ENCODE results near the gene MAP2K4.

The MAP2K4 gene

GRCh38 chr17:12037970-12038369 is 17.3 kb downstream of the MAP2K4 start:
- DNase-seq (ENCODE audit: low spot score): no peak

- DNase-seq (ENCODE audit: low spot score): no peak
These were observed 19.8 kb downstream of the MAP2K4 start for GRCh38 chr17:12040478-12040877.

- no peak for DNase-seq (ENCODE audit: low spot score)
These were observed 20.6 kb downstream of the MAP2K4 start for GRCh38 chr17:12041312-12041711.

GRCh38 chr17:12043702-12044101 is 23.0 kb downstream of the MAP2K4 start:
- no peak for DNase-seq (ENCODE audit: low spot score)

GRCh38 chr17:12046786-12047185 is 26.1 kb downstream of the MAP2K4 start:
- DNase-seq (ENCODE audit: low spot score): peak; percentile 74

- DNase-seq (ENCODE audit: low spot score): no peak
These were observed 27.2 kb downstream of the MAP2K4 start for GRCh38 chr17:12047681-12048376.

GRCh38 chr17:12048843-12049473 is 28.3 kb downstream of the MAP2K4 start:
- no peak for DNase-seq (ENCODE audit: low spot score)

GRCh38 chr17:12050646-12051225 is 30.1 kb downstream of the MAP2K4 start:
- DNase-seq (ENCODE audit: low spot score): no peak

GRCh38 chr17:12053552-12053951 is 32.9 kb downstream of the MAP2K4 start:
- DNase-seq (ENCODE audit: low spot score): no peak

GRCh38 chr17:12055889-12056288 is 35.2 kb downstream of the MAP2K4 start:
- DNase-seq (ENCODE audit: low spot score): no peak

GRCh38 chr17:12057520-12057919 is 36.8 kb downstream of the MAP2K4 start:
- no peak for DNase-seq (ENCODE audit: low spot score)

GRCh38 chr17:12058535-12058934 is 37.9 kb downstream of the MAP2K4 start:
- DNase-seq (ENCODE audit: low spot score): no peak

GRCh38 chr17:12062249-12062648 is 41.6 kb downstream of the MAP2K4 start:
- no peak for DNase-seq (ENCODE audit: low spot score)

GRCh38 chr17:12064395-12064794 is 43.7 kb downstream of the MAP2K4 start:
- DNase-seq (ENCODE audit: low spot score): no peak

- no peak for DNase-seq (ENCODE audit: low spot score)
These were observed 46.8 kb downstream of the MAP2K4 start for GRCh38 chr17:12067485-12067884.

GRCh38 chr17:12068946-12069345 is 48.3 kb downstream of the MAP2K4 start:
- no peak for DNase-seq (ENCODE audit: low spot score)

- no peak for DNase-seq (ENCODE audit: low spot score)
These were observed 49.9 kb downstream of the MAP2K4 start for GRCh38 chr17:12070561-12070960.

GRCh38 chr17:12074346-12074745 is 53.7 kb downstream of the MAP2K4 start:
- DNase-seq (ENCODE audit: low spot score): no peak

- DNase-seq (ENCODE audit: low spot score): no peak
These were observed 57.1 kb downstream of the MAP2K4 start for GRCh38 chr17:12077773-12078172.

- DNase-seq (ENCODE audit: low spot score): no peak
These were observed 58.1 kb downstream of the MAP2K4 start for GRCh38 chr17:12078791-12079190.

GRCh38 chr17:12081720-12082119 is 61.0 kb downstream of the MAP2K4 start:
- no peak for DNase-seq (ENCODE audit: low spot score)

- DNase-seq (ENCODE audit: low spot score): peak; percentile 13
These were observed 64.6 kb downstream of the MAP2K4 start for GRCh38 chr17:12085076-12085949.

GRCh38 chr17:12088035-12088434 is 67.4 kb downstream of the MAP2K4 start:
- no peak for DNase-seq (ENCODE audit: low spot score)

Measured in iPS-NIHi11 (cell line).